ENCODE measurements around the gene TCERG1L.

Gene TCERG1L

GRCh38 chr10:131093795-131094366 is 217.6 kb downstream of the TCERG1L start:
- TF ChIP-seq JUND (IDR thresholded peaks at IDR 0.05; ENCODE audit: low read depth): no peak
- in situ Hi-C loops (cut with HindIII; ENCODE audit: low pct_unique_long_range_greater_than_20kb, low sequenced_read_pairs): no loop called here
- no peak for DNase-seq (ENCODE audit: low read depth in 1 of 2, low spot score in 1 of 2)

- no peak for DNase-seq (ENCODE audit: low read depth in 1 of 2, low spot score in 1 of 2)
- no peak for TF ChIP-seq JUND (IDR thresholded peaks at IDR 0.05; ENCODE audit: low read depth)
- in situ Hi-C loops (cut with HindIII; ENCODE audit: low pct_unique_long_range_greater_than_20kb, low sequenced_read_pairs): no loop called here
Observed at GRCh38 chr10:131093346-131093745, 218.2 kb downstream of the TCERG1L start.

- in situ Hi-C loops (cut with HindIII; ENCODE audit: low pct_unique_long_range_greater_than_20kb, low sequenced_read_pairs): no loop called here
- no peak for TF ChIP-seq JUND (IDR thresholded peaks at IDR 0.05; ENCODE audit: low read depth)
- no peak for DNase-seq (ENCODE audit: low read depth in 1 of 2, low spot score in 1 of 2)
Observed at GRCh38 chr10:131092876-131093275, 218.6 kb downstream of the TCERG1L start.

- no peak for DNase-seq (ENCODE audit: low read depth in 1 of 2, low spot score in 1 of 2)
- TF ChIP-seq JUND (IDR thresholded peaks at IDR 0.05; ENCODE audit: low read depth): no peak
- in situ Hi-C loops (cut with HindIII; ENCODE audit: low pct_unique_long_range_greater_than_20kb, low sequenced_read_pairs): no loop called here
Observed at GRCh38 chr10:131092386-131092785, 219.1 kb downstream of the TCERG1L start.

DNA sequence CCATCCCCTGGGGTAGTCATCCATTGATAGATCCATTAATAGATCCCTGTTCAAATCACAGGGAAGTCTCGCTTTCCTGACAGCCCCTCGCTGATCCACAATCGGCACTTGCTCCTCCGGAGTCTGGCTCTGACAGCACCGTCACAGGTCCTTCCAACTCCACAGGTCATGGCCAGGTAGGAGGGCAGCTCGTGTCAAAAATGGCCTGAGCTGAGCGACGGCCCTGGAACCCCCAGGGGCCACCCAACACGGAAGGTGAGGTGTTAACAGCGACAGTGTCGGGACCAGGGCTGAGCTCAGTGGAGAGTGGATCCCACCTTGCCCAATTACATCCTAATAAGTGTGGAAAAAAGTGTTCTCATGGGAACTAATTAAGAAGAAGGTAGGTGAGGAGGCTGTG is 219.8 kb downstream of the TCERG1L start:
- DNase-seq (ENCODE audit: low read depth in 1 of 2, low spot score in 1 of 2): no peak
- in situ Hi-C loops (cut with HindIII; ENCODE audit: low pct_unique_long_range_greater_than_20kb, low sequenced_read_pairs): no loop called here
- TF ChIP-seq JUND (IDR thresholded peaks at IDR 0.05; ENCODE audit: low read depth): no peak

DNA sequence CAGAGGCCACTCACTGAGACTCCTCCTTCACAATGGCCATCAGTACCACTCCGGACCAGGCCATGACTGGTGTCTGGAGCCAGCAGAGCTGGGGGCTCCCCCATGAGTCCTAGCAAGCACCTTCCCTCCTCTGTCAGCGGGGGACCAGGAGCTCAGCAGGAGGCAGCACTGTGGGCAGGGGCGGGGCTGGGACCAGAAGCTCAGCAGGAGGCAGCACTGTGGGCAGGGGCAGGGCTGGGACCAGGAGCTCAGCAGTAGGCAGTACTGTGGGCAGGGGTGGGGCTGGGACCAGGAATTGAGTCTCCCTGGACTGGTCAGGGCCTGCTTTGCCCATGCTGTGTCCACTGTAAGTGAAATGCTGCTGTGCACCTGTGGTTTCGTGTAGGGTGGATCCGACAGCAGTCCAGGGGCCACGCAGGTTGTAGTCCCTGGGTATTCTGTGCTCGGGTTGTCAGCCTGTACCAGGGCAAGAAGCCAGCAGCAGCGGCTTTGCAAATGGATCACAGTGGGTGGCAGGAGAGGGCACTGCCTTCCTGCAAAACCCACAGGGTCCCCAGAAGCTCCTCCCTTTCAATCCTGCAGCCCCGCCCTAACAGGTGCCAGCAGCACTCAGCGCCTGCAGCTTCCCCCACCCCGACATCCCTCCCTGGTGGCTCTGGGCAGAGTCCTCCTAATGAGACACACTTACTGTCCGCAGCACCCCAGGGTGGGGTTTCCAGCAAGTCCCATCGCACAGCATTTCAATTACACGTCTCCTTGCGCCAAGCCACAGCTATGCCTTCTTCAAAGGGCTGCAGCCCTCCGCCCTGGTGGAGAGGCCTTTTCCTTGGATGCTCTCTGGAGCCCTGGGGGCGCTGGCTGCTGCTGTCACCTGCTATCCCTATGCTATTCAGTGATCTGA is 220.5 kb downstream of the TCERG1L start:
- no peak for TF ChIP-seq JUND (IDR thresholded peaks at IDR 0.05; ENCODE audit: low read depth)
- DNase-seq (ENCODE audit: low read depth in 1 of 2, low spot score in 1 of 2): no peak
- in situ Hi-C loops (cut with HindIII; ENCODE audit: low pct_unique_long_range_greater_than_20kb, low sequenced_read_pairs): no loop called here

- in situ Hi-C loops (cut with HindIII; ENCODE audit: low pct_unique_long_range_greater_than_20kb, low sequenced_read_pairs): no loop called here
- DNase-seq (ENCODE audit: low read depth in 1 of 2, low spot score in 1 of 2): no peak
- no peak for TF ChIP-seq JUND (IDR thresholded peaks at IDR 0.05; ENCODE audit: low read depth)
Observed at GRCh38 chr10:131089861-131090260, 221.7 kb downstream of the TCERG1L start.

DNA sequence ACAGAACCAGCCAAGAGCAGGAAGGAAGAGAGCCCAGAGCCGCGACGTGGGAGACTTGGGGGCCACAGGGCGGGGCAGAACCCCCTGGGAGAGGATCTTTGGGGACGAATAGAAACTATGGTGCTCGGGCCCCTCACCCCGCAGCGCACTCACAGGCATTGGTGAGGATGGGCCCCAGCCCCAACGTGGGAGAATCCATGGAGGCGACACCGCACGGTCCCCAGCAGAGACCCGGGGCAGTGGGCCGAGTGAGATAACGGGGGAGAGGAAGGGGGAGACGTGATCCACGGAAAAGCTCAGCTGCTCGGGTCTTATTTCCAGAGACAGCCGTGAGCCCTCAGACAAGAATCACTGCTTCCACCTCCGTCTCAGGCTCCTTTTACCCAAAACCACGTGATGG is 222.4 kb downstream of the TCERG1L start:
- in situ Hi-C loops (cut with HindIII; ENCODE audit: low pct_unique_long_range_greater_than_20kb, low sequenced_read_pairs): no loop called here
- no peak for DNase-seq (ENCODE audit: low read depth in 1 of 2, low spot score in 1 of 2)
- no peak for TF ChIP-seq JUND (IDR thresholded peaks at IDR 0.05; ENCODE audit: low read depth)

GRCh38 chr10:131088619-131089018 is 222.9 kb downstream of the TCERG1L start:
- in situ Hi-C loops (cut with HindIII; ENCODE audit: low pct_unique_long_range_greater_than_20kb, low sequenced_read_pairs): no loop called here
- TF ChIP-seq JUND (IDR thresholded peaks at IDR 0.05; ENCODE audit: low read depth): no peak
- DNase-seq (ENCODE audit: low read depth in 1 of 2, low spot score in 1 of 2): no peak

DNA sequence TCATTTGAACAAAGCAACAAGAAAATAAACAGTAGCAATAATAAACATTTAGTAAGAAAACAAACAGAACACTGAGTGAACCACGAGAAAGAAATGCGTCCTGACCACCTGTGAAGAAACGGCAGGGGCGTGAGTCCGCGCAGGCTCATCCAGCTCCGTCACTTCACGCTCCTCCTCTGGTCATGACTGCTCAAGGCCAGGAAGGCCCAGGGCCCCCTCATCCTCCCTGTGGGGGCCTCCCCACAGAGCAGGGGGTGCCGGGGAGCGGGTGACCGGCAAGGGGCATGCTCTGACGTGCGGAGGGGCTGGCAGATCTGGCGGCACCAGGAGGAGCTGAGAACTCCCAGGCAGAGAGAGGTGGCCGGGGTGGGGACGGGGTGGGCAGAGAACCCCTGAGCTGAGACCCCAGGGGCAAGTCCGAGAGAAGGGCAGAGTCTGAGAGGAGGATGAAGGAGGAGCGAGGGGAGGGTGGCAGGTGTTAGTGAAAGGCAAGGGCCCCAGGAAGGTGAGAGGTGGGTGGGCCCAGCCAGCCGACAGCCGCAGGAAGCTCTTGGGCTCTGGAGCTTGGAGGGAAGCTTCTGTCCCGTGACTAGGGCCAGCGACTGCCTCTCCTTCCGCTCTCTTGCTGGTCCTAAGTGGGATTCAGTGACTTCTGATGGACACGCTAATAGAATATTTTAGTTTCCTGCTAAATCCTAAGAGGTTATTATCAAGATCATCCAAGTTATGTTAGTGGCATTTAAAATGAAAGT is 223.9 kb downstream of the TCERG1L start:
- DNase-seq (ENCODE audit: low read depth in 1 of 2, low spot score in 1 of 2): no peak
- TF ChIP-seq JUND (IDR thresholded peaks at IDR 0.05; ENCODE audit: low read depth): no peak
- in situ Hi-C loops (cut with HindIII; ENCODE audit: low pct_unique_long_range_greater_than_20kb, low sequenced_read_pairs): no loop called here

GRCh38 chr10:131086511-131086910 is 225.0 kb downstream of the TCERG1L start:
- in situ Hi-C loops (cut with HindIII; ENCODE audit: low pct_unique_long_range_greater_than_20kb, low sequenced_read_pairs): no loop called here
- no peak for TF ChIP-seq JUND (IDR thresholded peaks at IDR 0.05; ENCODE audit: low read depth)
- no peak for DNase-seq (ENCODE audit: low read depth in 1 of 2, low spot score in 1 of 2)

DNA sequence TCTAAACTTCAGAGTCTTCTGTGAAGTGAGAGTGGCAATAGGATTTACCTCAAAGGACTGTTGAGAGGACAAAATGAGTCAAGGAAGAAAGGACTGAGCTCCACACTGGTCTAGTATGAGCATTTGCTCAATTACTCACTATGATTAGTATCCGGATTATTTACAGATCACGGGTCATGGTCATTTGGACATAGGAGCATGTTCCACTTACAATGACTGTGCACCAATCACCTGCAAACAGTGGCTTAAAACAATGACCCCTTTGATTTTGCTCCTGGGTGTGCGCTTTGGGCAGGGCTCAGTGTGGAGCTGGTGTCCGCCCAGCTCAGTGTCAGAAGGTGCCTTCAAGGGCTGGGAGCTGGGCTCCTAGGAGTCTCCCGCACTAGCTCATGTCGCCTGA is 225.4 kb downstream of the TCERG1L start:
- TF ChIP-seq JUND (IDR thresholded peaks at IDR 0.05; ENCODE audit: low read depth): no peak
- in situ Hi-C loops (cut with HindIII; ENCODE audit: low pct_unique_long_range_greater_than_20kb, low sequenced_read_pairs): no loop called here
- no peak for DNase-seq (ENCODE audit: low read depth in 1 of 2, low spot score in 1 of 2)
